HG03558 (cell line): ENCODE measurements around the gene FSTL4.

Source experiments
- ATAC-seq: cut with Tn5 transposase; IDR thresholded peaks from one replicate; pipeline ENCODE4 v1.9.1; 2021; ENCODE audit warnings: moderate number of reproducible peaks; ENCODE audit not compliant: unreplicated experiment; ENCODE audit errors: extremely low read depth

The FSTL4 gene

DNA sequence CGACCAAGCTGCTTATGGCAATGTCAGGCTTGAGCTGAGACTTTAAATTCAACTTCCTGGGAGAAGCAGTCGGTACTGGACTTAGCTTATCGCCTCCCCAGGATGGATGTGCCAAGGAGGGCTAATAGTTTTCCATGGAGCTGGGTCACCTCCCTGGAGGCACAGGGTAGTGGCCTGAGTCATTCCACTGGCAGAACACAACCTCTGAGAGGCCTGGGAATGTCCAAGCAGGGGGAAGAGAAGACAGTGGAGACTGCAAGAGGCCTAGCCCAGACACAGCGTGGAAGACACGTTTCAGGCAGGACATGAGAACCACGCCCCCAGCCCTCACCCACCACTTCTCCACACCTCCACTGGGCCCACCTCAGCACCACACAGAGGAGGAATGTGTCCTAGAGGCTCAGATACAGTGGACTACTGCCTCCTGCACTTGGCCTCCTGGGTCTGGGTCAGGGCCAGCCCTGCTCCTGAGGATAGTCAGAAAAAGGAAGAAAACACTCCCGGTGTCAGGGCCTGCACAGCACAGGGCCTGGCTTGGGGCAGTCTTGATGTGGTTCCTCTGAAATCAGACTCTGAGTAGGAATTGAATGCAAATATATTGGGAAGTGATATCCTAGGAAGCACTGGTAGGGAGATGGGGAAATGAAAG is 171.8 kb downstream of the FSTL4 start:
- no peak for ATAC-seq

DNA sequence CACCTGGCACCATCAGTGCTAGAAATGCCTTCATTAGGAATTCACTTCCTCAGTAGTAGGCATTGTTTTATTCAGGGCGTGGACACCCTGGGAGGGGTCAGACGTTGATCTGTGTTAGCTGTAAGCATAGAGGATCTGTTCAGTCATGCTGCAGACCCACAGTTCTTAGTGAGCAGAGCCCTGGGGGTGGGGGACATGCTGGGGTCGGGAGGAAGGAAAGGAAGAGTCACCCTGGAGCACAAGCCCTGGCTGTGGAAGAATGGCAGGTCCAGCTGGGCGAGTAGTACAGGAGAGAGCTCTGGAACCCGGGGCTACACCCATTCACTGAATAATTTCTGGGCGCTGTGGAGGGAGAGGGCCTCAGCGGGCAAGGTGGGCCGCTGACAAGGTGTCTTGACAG is 172.5 kb downstream of the FSTL4 start:
- ATAC-seq: no peak

DNA sequence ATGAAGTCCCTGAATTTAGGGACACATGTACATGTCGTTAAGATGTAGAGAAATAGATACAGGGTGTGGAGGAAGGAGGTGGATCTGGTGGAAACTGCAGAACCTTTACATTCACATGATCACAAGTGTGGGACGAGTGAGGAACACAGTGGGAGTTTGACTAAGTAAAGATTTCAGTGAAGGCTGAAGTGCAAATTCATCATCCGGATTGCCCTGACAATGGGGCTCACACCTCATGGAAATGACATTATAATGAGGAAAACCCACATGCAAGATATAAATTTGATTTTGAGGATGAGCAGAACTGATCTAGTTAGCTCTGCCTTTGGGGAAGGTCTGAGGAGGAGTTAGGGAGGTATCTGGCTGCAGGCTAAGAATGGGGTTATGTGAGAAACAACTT is 173.9 kb downstream of the FSTL4 start:
- ATAC-seq: no peak

DNA sequence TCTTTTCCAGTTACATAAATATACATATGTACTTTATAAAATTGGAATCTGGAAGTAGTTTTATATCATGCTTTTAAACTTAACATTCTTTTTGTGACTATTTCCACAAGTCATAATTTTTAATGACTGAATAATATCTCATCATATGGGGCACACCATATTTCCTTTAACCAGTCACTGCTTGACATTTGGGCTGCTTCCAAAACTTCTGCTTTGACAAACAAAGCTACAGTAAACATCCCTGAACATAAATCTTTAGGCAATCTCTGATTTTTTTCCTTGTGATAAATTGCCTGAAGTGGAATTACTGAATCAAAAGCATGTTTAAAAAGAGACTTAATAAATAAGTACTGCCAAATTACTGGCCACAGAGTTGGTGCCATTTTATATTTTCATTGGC is 178.0 kb downstream of the FSTL4 start:
- ATAC-seq: no peak

DNA sequence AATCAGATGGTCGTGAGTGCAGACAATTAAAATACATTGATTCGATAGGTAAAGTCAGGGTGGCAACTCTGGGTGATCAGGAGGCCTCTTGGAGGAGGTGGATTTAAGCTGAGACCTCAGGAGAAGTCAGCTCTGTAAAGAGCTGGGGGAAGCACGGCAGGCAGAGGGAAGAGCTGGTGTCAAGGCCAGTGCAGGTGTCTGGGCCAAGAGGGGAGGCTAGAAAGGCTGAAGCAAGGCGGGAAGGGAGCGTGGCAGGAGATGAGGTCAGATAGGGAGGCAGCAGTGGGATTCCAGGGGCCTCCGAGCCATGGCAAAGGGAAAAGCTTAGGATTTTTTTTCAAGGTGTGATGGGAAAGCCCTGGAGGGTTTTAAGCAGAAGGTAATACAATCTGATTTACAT is 178.7 kb downstream of the FSTL4 start:
- ATAC-seq: no peak

DNA sequence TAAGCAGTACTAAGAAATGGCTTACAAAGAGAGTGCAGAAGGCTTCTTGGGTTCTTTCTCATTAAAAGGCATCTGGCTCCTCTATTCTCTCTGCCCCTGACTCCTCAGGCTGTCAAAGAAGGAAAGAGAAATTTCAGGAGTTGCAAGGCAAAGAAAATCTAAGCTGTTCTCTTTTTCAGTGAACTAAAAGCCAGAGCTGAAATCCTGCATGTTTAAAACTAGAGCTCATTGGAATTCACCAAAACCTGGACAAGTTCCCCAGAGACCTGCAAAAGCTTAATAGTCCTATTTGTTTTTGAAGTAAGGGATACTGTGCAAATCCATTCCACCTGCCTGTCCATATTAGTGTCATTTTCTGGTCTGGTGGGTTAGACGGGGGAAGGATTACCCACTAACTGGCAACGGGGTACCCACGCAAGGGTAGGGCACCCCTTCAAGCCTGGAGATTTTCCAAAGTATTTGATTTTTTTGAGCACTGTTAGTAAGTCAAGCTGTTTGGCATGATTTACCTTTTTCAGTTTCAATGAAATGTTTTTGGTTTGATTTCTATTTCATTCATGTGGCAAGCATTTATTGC is 179.3 kb downstream of the FSTL4 start:
- no peak for ATAC-seq

DNA sequence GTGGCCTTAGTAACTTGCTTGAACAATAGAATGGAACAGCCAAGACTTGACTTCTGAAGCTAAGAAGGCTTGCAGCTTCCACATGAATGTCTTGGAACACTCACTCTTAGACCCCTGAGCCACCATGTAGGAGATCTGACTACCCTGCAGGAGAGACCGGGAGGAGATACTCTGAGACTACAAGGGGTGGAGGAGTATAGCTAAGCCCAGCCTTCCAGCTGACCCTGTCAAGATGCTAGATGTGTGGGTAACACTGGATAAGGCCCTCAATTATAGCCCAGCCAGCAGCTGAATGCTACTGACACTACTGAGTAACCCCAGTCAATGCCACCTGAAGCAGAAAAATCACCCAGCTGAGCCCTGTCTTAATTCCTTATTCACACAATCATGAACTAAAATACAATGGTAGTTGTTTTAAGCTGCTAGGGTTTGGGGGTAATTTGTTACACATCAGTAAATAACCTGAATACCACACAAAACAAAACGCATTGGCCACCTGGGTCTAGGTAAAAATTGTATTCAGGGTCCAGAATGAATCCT is 180.9 kb downstream of the FSTL4 start:
- no peak for ATAC-seq

DNA sequence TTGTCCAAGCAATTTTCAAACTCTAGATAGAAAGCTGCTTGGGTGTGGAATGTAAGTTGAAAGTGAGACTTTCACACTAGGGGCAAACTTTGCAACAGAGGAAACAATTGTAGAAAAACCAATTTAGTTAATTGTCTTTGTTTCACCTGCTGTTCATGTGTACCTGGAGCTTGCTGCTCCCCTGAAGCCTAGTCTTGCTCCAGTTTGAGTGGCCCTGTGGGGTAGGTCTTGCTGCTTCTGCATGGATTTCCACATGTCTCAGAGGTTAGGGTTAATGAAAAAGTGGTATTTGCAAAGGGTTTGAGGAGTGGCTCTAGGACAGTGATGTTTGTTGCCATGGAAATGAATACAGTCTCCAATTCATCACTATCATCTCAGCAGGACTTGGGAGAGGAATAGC is 182.2 kb downstream of the FSTL4 start:
- ATAC-seq: no peak

DNA sequence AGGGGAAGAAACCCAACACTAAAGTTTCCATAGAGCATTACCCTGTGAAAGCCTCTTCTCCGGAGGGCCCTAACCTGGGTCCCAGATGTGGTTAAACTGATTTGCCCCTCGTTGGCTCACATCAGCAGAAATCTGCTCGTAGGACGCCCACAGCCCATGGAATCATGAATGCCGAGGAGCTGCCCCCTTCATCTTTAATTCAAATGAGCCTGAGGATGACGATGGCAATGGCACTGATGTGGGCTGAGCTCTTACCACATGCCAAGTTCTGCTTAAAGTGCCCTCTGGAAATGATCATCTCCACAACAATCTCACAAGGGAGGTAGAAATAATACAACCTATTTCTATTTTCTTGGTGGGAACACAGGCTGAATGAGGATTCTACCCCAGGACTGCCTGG is 183.3 kb downstream of the FSTL4 start:
- ATAC-seq: no peak

DNA sequence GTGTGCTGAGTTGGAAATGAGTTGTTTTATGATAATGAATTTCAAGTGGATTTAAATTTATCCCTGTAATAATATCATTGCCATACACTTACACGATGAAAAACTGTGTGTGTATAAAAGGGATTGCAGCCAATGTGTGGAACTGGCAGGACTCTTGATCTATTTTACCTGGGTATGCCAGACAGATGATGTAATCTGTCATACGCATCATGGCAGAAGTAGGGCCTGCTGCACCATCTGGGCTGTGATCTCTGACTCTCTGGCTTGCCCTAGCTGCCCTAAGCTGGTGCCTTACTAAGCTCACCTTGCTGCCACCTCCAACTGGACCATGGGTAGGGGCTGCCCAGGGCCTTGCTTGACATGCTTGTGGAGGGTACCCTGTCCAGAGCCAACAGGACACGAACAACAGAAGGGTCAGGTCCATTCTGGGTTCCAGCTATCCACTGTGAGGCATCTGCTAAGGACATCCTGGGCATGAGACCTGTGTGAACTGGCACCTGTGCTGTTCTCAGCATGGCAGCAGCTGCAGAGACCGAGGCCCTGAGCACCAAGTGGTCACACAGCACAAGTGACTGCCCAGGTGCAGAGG is 184.2 kb downstream of the FSTL4 start:
- ATAC-seq: no peak

DNA sequence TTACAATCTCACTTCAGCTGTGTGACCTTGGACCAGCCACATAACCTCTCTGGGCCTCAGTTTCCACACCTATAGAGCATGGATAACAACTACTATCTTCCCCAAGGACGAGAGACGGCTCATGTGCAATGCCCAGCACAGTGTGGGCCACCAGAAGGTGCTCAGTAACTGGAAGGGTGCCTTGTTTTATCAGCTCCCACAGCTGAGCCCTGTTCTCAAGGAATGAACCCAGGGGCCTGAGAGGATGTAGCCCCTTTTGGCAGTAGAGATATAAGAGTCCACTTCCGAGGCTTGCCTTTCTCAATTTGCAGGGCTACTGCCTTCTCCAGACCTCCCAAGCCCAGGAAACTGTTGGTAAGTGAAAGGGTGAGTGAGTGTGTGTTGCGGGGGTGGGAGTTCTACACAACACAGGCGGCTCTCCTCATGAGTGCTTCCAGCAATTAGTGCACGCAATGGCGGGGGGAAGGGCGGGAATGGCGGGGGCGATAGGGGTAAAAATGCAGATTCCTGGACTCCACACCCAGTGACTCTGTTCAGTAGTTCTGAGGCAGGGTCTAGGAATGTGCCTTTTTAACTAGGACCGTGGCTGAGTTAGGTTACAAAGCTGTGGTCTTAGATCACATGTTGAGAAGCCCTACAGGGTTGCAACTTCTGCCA is 185.1 kb downstream of the FSTL4 start:
- no peak for ATAC-seq

DNA sequence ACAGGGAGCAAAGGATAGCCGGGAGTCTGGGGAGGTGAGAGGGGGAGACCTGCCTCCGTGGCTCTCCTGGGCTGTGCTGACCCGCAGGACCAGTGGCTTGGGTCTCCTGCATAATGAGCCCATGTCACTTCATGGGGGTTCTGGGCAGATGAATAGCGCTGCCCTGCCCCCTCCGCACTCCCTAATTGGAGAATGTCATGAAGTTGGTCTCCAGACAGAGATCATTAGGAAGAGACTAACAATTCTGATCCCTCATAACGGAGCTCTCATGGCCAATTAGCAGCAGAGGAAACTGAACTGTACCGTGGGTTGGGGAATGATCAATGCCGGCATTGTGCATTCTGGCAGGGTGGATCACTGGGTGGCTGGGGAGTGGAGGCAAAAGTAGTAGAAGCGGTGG is 186.1 kb downstream of the FSTL4 start:
- no peak for ATAC-seq

DNA sequence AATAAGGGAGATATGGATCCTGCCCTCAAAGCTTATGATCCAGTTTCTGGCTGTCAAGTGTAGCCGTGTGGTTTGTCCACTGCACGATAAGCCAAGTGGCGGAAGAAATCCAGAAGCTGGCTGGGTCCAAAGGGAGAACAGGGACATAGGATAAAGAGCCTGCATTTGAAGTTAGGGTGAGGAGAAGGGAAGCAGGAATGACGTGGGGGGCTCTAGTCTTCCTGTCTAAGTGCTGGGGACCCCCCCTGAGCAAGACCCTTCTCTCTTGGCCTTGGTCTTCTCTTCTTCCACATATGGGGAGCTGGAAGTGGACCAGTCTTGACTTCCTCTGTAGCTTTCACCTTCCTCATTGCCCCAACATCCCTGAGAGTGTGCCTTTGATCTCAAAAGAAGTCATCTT is 186.6 kb downstream of the FSTL4 start:
- no peak for ATAC-seq

DNA sequence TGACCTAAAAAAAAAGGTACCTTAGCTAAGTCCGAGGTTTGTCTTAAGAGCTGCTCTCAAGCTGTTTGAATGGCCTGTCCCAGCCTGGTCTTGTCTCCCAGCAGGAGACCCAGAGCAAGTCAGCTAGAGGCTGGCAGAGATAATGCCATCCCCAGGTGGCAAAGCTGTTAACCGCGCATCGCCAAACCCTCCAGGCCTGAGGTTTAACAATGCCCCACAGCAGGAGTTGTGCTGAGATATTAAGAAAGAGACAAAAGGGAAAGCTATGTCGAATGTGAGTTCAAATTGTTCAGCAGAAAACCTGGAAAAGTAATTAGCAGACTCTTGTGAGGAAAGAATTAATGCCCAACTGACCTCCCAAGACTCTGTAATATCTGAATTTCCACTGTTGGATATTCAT is 187.1 kb downstream of the FSTL4 start:
- ATAC-seq: no peak

DNA sequence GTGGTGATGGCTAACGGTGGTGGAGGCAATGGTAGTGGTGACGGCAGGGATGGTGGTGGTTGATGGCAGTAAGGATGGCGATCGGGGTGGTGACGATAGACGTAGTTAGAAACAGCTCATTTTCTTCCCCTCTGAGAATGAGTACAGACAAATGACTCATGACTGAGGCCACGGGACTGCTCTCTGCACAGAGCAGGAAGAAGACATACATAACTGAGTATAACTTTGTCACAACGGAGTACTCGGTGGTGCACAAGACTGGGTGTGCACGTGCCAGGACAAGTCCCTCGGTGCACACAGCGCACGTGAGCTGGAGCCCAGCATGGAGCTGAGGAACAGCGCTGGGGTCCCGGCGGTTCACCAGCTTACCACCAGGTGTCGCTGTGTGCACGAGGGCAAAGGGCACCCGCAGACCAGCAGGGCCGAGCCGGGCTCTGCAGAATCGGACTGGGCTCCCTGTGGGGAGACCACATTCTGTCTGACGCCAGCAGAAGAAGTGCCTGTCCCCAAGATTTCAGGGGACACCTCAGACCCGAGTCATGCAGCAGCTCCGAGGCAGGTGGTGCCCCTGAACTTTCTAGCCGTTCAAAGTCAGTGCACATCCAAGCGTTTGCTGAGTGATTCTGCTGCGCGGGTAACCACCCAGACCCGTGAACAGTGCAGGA is 188.6 kb downstream of the FSTL4 start:
- ATAC-seq: peak; percentile 64

DNA sequence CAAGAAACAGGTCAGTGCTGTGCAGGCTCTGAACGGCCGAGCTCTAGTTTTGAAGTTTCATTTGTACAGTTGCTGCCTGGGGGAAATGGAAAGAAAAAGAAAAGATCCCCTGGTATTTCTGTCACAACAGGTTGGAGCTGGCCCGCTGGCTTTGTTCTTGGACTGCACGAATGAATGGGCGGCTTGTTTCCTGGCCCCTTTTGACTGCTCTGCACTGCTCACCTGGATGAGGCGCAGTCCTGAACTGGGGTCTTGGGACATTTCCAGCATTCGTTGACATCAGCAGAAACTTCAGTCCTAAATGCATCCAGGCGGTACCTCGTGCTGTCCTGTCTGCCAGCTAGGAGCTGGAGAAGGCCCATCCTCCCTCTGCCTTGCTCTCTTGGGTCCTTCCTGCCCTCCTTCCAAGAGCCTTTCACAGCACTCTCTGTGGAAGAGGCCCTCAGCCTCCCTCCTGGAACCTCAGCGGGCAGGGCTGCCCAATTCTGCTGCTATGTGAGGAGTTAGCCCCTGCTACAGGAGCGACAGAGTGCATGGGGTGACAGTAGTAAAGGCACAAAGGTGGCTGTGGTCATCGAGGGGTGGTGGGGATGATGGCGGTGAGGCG is 189.2 kb downstream of the FSTL4 start:
- no peak for ATAC-seq

DNA sequence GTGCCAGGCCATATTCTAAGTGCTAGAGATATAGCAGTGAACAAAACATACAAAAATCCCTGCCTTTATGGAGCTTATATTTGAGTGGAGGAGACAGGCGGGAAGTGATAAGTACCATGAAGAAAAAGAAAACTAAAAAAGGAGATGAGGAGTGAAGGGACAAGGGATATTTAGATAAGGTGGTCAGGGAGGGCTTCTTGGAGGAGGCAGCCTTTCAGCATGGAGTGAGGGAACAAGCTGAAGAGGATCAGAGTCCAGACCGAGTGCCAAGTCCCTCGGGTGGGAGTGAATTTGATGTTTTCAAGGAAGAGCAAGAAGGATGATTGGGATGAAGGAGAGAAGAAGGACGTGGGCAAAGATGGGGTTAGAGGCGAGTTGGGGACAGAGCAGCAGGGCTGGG is 190.5 kb downstream of the FSTL4 start:
- ATAC-seq: no peak

DNA sequence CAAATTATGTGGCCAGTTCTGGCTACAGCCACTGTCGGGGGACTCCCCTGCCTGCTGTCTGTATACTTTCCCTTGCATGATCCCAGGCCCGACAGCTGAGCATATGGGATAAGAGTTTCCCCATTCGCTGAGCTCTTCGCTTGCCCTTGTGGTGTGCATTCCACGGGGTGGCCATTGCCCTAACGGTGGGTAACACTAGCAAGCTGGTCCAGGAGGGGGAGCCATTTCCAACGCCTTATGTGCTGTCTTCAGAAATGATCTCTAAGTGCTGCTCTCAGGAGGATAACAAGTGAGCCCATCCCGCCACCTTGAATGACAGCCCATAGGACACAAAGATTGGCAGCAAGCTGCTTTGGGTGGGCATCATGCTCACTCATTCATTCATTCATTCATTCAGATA is 190.9 kb downstream of the FSTL4 start:
- ATAC-seq: no peak

DNA sequence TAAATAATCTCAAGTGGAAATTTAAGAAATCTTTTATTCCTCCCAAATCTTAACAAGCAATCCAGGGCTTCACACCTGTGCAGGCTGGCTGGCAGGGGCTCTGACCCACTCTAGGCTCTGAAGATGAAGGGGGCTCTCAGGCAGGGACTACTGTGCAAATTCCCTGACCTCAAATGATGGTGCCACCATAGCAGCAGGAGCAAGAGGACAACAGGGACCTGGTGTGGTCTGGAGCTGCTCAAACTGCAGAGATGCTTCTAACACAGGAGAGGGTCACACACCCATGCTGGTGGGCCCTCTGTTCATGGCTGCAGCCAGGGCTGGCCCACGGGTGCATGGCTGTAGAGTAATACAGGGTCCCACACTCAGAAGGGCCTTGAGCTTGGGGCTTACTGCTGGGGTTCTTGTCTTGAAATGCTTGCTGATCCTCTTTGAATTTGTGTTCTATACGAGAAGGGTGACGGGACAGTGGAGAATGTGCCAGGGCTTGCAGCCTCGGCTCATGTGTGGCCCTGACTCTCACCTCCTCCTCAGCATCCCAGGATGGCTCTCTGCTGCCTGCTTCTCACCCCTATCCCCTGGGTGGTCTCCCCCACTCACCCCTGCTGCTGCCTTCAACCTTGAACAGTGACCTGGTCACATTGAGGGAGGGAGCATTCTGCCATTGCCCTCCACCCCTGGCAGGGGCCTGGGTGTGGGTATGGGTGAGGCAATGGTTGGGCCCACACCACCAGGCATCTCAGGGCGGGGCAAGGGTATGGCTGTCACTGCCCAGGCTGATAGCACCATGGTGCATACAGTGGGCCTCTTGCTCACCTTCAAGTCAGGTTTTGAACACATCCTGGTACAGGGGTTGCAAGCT is 191.7 kb downstream of the FSTL4 start:
- ATAC-seq: no peak

DNA sequence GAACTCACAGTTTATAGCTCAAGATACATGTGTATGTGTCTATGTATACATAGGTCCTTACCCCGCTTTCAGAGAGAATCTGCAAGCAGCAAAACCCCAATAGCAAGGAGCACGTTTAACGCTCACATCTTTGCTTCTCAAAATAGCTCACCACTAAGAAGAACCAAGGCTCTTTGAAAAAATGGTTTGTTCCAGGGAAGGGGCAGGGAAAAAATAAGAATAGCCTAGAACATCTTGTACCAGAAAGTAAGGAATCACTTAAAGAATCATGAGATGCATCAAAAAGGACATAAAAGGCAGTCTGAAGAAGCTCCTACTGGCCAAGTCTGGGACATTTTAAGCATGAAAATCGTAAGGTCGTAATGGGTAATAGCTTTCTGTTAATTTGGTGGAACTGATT is 196.4 kb downstream of the FSTL4 start:
- ATAC-seq: no peak
